Stimulated activated CD8-positive, alpha-beta memory T cell treated with anti-CD3 and anti-CD28 coated beads, Interleukin-12 subunit alpha, Interleukin-12 subunit beta, amount 100 ng/mL, for 24 hours (primary cell): ENCODE measurements around the gene NELL1.
"Not testable (repeated sequence)": the region's sequence is repeated elsewhere in the genome, so short reads cannot be mapped to it uniquely, and the experiment has no call there.

ENCODE experiments used
- DNase-seq: peaks from one replicate; pipeline ENCODE4 v3.0.0-alpha.2; 2020; ENCODE audit errors: extremely low read depth

Gene NELL1

DNA sequence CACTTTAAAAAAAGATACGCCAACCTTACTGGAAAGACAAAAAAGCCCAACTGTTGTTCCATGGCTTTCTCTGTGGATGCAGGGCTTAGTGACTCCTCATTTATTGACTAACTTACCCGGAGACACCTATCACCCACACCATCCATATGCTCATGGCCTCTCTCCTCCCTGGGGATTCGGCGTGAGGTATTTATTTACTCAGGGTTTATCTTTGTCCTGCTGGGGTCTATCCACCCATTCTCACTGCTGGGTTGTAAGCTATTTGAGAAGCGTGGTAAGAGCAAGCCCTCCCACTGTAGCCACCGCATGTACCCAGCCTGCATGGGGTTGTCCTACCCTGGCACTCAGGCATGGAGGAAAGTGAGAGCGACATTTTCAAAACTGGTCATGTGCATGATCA lies 93.6 kb downstream of the NELL1 start:
- no peak for DNase-seq

DNA sequence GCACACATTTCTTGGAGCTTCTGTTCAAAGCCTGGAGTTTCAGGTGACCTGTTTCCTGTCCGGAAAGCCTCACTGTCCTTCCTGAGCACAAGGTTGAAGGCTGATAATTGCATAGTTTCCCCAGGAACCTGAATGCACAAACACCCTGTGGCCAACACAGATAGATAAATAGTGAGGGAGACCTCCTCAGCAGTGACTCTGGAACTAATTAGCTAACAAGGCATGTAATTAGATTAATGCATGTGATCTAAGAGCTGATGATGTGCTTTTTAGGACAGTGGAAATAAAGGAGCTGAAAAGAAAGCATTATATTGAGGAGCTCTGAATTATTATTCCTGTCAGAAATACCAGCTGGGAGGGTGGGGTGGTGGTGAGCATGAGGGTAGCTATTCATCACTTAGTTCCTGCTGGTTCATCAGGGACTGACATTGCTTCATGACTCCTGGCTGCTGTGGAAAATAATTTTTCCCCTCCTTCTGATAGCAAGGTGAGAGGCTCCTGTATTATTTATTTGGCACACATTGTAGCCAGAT lies 101.1 kb downstream of the NELL1 start:
- DNase-seq = no peak

DNA sequence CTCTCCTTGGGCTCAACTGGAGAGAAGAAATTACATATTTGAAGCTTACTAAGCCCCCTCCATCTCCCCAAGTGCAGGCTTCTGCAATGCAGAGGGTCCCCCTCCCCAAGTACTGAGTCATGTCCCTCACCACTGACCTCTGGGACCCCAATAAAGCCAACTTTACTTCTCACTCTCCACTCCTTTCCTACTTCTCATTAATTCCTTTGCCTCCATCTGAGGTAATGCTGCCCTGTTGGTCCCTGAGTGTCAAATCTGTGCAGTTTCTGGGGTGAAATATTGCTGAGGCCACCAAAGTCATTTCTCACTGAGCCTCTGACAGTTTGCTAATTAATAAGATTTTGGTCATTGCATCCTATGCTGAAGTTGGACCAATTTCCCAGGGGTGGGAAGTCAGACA lies 101.6 kb downstream of the NELL1 start:
- no peak for DNase-seq

DNA sequence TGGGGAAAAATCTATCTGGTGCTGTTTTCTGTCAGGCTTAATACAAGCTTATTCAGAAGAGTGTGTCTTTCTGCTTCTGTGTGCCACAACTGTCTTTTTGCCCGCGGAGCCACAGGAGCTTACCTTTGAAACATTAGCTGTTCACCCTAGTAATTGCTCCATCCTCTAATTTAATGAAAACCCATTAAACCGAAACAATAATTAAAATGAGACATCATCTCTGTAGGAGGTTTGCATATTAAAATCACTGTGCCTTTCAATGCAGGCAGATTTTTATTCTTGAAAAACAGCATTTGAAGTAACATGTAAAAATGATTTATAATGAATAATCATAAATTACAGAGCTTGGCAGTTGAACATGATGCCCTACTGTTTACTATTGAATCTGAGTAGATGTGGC lies 102.3 kb downstream of the NELL1 start:
- no peak for DNase-seq

DNA sequence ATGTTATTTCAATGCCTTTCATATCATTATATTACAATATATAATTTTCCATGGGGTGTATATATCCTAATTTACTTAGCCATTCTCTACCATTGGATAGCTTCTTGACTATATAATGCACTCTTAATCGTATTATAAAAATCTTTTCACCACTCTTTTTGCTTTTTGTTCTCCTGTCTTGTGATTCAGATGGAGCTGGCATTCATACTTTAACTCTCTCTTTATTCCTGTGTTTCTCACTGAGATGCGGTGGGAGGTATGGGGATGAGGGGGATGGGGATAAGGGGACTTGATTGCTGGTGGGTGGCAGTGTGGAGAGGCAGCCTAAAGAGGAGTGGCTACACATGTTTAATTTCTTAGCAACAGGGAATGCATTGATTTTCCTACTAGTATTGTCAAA lies 105.9 kb downstream of the NELL1 start:
- no peak for DNase-seq

DNA sequence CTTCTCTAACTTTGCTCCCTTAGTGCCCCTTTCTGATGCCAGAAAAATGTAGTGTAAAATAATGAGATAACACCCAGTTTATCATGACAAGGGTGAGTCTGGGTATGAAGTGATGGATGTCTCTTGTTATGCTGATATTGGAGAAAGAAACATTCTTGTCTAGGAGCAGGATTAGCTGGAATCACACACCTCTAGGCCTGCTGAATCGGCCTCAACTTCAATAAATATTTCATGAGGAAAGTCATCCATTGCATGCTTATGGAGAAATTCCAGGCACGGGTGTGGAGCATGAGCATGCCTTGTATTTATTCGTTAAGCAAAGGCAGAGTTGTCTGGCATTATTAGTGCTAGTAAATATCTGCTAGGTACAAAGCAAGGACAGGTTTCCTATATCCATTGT lies 113.4 kb downstream of the NELL1 start:
- DNase-seq = no peak

DNA sequence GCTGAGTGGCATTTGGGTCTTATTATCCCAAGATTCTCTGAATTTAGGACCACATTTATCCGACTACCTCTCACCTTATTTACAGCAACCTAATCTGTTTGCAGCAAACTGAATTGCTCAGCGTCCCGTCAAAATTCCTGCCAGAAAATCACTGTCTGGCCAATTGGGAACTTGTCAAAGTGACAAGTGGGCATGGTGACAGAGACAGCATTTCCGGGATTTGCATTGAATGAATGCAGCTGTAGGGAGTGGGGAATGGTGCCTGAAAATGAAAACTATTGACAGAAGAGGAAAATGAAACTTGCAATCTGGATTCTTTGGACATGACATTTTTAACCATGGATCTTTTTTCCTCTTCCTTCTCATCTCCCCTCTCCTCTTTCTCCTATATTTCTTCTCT lies 113.8 kb downstream of the NELL1 start:
- DNase-seq = no peak

DNA sequence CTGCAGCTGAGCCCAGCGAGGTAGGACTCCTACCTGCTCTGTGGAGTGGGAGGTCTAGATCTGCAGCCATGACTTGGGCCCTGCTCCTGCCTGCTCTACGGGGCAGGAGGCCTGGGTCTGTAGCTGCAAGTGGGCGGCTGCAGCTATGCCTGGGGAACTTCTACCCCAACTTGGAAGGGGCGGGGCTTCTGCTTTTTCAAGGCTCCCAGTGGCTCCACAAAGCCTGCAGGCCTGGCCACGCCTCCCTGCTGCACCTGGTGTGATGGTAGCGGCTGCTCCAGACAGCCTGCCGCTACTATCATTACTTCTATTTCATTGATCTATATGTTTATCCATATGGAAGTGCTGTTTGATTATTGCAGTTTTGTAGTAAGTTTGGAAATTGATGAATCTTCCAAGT lies 121.2 kb downstream of the NELL1 start:
- DNase-seq = no peak

DNA sequence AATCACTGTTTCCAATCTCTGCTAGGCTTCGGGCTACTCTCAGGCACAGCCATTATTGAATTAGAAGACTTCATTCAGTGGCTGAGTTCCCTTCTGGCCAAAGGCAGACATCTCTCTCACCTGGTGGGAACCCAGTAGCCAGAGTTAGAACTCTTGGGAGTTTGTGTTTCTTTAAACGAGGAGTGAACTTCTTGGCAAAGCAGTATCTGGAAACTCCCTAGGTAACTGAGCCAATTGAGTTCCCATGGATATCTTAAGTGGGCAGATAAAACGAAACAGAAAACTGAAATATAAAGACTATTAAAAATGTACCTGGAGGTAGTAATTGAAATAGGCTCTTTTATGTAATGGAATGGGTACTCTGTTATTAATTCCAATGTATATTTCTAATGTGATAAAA lies 125.6 kb downstream of the NELL1 start:
- DNase-seq = no peak

DNA sequence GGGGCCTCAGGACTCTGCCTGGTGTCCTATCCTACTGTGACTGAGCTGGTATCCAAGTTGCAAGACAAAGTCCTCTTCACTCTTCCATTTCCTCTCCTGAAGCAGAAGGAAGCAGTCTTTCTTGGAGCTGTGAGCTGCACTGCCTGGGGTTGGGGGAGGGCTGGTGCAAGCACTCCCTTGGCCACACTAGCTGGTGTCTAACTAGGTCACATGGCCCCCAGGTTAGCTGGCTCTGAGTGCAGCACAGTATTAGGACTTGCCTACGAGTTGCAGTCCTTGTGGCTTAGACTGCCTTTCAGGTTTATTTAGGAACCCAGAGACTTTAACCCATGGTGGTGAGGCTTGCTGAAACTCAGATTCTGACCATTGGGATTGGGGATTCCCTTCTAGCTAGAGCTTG lies 138.9 kb downstream of the NELL1 start:
- DNase-seq = no peak

DNA sequence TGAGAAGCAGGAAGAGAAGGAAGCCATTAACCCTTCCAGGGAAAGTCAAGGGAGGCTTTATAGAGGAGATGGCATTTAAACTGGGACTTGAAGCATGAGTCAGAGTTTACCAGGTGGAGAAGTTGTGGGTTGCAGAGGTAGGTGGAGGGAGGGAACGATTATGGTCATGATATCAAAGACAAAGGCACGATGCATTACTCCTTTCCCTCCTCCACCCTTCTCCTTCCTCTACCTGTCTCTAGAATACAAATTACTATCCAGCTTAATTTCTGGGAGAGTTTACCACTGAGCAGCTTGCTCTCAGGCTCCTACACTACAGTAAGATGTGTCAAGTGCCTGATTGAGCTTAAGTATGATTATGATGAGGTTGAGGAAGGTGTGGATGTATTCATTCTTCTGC lies 151.7 kb downstream of the NELL1 start:
- no peak for DNase-seq

DNA sequence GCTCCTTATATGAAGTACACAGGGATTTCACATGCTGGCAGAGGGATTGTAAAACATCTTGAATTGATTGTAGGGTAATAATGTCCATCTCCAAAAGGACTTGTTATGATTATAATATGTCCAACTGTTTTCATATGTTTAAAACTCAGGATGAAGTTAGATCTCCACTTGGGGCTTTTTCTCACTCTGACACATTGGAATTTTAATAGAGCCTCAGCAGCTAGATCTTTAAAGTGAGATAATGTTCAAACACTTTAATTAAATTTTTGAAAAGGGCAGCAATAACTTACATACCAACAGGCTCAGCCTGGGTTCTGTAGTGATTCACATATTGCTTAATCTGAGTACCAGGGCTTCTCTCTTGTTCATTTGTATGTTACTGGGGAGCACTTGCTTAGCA lies 152.1 kb downstream of the NELL1 start:
- DNase-seq = no peak

DNA sequence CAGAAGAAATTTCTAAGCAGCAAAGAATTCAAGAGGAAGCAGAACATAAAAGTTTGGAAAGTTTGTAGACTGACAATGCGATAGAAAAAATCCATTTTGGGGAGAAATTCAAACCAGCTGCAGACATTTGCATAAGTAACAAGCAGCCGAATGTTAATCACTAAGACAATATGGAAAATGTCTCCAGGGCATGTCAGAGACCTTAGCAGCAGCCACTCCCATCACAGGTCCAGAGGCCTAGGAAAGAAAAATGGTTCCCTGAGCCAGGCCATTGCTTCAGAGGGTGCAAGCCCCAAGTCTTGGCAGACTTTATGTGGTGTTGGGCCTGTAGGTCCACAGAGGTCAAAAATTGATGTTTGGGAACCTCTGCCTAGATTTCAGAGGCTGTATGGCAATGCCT lies 155.4 kb downstream of the NELL1 start:
- no peak for DNase-seq

DNA sequence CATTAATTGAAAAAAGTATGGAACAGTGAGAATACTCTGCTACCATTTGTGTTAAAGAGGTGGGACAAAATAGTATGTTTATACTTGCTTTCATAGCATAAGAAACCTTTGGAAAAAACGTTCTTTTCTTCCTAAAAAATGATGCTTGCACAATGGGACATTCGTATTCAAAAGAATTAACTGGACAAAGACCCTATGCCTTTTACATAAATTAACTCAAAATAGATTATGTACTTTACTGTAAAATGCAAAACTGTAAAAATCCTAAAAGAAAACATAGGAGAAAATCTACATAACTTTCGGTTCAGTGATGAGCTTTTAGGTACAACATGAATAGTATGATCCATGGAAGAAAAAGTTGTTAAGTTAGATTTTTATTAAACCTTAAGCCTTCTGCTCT lies 166.2 kb downstream of the NELL1 start:
- no peak for DNase-seq

DNA sequence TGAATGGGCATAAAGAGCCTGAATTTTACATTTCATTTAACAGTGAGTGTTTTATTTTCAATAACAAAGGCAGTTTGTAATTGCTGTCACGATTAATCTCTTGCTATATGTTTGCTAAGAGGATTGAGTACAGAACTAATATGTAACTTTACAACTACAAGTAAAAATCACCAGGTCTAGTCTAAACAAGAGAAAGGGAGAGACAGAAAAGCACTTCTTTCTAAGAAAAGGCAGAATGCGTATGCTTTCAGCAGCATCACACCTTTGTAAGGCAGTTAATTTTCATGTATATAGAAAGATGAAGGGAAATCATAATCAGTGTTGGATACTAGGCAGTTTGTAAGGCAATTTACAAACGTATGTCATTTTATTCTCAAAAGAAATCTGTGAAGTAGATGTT lies 169.8 kb downstream of the NELL1 start:
- DNase-seq = no peak

DNA sequence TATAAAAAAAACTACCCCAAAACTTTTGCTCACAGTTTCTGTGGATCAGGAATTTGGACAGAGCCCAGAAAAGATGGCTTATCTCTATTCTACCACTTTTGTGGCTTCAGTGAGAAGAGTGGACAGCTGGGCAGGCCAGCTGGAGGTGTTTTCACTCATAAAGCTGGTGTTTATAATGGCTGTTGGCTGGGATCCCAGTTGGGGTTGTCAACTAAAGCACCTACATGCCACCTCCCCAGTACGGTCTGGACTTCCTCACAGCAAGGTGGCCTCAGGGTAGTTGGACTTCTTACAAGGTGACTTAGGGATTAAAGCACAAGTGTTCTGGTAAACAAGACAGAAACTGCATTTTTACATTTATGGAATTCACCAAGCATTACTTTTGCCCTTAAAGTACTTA lies 171.0 kb downstream of the NELL1 start:
- no peak for DNase-seq

DNA sequence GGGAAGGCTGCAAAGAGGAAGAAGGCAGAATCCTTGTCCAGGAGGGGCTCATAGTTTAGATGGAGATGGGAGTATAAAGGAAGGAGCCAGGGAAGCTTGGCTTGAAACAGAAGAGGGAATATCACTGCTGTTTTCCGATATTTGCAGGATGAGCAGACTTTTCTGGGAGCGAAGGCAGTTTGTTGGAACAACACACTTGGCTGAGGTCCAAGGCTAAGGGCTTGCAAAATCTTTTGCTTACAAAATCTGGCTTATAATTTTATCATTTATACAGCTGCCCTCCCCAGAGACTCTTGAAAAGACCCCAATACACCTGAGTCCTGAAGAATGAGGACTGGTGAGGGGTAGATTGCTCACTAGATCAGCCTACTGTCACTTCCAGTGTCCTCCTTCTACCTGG lies 174.8 kb downstream of the NELL1 start:
- DNase-seq = no peak

DNA sequence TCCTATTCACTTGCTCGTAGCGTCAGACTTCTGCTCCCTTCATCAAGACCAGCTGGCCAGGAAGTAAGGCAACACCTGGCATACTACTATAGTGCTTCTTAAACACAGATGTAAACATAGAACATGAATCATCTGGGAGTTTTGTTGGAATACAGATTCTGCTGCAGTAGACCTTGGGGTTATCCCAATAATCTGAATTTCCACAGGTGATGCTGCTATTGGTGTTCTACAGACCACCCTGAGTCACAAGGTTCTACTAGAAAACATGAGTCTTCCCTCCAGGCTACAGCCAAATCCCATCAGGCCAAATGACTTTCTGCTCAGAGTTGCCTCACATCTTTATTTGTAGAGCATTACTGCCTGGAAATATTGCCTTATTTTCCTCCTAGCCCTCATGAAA lies 175.2 kb downstream of the NELL1 start:
- no peak for DNase-seq

DNA sequence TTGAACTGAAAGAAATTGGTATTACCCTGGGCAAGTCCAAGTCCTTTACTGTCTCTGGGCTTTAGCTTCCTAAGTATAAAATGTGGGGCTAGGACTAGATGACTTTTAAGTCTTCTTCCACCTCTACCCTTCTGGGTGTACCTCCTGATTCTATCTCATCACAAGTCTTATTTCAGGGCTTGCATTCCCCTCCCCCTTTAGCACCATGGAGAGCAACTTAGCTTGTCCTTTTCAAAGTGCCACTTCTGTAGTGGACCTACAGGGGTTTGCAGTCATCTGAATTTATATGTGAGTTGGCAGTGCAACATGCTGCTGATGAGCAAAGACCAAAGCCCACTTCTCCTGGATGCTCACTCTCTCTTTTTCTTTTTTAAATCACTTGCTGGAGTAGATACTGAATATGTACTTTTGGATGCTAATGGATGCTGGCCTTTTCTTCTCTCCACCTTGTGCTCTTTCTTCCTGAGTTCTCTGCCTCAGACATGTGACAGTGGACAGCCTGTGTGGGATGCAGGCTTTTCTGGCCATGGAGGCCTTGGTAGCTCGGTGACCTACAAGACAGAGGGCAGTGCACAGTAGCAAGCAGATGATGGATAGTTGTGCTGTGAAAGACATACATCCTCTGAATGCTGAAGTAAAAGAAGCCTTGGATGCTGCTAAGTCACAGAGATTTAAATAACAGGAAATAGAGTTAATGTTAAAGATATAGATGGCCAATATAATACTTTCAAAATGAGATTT lies 185.0 kb downstream of the NELL1 start:
- no peak for DNase-seq

DNA sequence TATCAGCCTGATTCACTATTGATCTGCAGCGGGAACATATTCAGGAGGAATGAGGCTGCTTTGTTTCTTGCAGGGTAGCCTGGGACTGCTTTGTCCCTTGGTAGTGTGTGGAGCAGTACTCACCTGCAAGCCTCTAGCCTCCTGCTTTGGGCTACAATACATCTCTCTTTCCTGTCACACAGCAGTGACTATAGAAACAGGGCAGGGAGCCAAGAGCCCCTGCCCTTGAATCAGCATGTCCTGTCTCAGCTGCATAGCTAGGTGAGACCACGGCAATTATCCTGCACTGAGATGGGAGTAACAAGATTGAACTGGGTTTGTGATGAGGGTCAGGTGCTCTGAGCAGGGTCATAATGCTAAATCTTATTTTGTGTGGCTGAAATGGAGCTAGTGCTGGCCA lies 191.9 kb downstream of the NELL1 start:
- no peak for DNase-seq

DNA sequence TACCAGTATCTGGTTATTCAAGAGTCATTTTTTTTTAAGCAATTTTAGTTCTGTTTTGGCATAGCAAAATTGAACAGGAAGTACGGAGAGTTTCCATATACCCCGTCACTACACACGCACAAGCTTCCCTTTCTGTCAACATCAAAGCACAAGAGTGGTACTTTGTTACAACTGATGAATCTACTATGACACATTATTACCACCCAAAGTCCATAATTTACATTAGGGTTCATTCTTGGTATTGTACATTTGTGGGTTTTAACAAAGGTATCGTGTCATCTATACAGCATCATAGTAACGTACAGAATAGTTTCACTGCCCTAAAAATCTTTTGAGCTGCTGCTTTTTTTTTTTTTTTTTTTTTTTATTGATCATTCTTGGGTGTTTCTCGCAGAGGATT lies 192.9 kb downstream of the NELL1 start:
- not testable (repeated sequence) for DNase-seq

DNA sequence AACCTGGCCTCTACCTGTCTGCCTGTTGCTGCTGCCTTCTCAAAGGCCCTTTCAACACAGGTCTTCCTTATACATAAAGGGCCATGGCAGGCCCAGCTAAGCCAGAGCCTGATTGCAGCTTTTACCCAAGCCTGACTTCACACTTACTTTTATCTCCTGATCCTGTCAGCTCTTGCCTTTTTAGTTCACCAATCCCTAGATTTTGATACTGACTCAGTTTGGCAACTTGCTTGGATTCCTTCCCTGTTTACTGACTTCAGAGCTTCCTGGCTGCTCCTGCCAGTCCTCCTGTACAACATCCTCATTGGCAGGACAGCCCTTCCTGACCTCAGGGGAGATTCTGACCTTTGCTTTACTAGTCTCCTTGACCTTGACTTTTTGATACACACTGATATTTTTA lies 195.2 kb downstream of the NELL1 start:
- DNase-seq = no peak

DNA sequence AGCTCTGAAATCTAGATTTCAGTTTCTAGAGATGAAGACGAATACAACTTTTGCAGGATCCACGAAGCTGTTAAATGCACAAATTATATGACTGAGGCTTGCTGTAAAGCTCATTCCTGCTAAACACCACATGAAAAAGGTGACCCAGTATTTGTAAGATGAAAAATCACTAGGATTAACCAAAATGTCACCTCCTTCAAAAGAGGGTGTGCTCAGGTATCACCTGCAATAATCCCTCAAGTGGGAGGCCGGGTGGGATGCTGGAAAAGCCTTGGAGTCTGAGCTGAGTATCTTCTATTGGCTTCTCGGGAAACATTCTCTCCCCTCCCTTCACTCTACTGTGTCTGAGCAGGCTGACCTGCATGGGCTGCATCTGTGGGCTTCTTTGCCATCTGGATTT lies 195.8 kb downstream of the NELL1 start:
- DNase-seq = no peak

DNA sequence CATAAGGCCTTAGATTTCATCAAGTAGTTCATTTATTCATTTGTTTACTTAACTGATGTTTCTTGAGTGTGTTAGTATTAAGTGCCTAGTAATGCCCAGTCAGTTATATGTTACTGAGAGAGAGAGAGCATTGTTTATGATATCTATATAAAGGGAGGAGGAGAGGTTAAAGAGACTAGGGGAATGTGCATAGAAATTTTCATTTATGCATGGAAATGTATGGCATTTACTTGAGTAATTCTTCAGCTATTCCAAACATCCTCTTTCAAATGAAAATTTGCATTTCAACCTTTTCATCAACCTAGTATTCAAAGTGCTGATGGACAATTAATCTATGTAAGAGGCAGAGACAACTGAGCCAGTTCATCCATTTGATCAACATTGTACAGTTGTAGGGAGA lies 199.7 kb downstream of the NELL1 start:
- DNase-seq = no peak
